ENCODE results near the gene DRAP1.

The DRAP1 gene

GRCh38 chr11:65903715-65904114, 15.5 kb upstream of the DRAP1 start:
- DNase-seq (ENCODE audit: low read depth) = no peak

GRCh38 chr11:65906602-65907001, 12.6 kb upstream of the DRAP1 start:
- DNase-seq (ENCODE audit: low read depth) = no peak

GRCh38 chr11:65907878-65908277, 11.3 kb upstream of the DRAP1 start:
- no peak for DNase-seq (ENCODE audit: low read depth)

DNA sequence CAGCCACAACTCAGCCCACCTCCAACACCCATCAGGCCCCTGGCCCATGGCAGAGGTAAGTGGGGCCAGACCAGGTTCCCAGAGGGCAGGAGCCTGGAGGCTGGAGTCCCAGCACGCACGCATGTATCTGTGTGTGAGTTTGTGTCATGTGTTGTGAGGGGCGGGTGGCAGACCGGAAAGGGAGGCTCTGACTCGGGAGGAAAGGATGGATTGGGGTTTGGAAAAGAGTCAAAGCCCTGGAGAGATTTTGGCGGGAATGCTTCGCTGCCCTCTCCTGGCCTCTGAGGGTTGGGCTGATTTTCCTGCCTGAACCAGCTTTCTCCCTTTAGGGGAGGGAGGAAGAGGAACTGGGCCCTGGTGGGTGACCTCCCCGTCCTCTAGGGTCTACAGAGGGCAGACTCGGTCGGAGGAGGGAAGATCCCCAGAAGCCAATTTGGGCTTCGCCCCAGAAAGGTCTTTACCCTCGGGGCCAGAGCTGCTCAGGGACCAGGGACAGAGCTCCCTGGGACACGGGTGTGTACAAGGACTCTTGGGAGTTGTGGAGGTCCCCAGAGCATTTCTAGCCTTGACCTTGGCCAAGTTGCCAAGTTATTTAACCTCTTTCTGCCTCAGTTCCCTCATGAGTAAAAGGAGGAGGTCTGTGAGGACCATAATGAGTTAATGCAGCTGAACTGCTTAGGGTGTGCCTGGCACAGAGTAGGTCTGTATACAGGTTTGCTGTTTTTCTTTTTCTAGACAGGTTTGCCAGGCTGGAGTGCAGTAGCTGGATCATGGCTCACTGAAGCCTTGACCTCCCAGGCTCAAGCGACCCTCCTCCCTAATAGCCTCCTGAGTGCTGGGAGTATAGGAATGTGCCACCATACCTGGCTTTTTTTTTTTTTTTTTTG, 7.3 kb upstream of the DRAP1 start:
- no peak for DNase-seq (ENCODE audit: low read depth)

DNA sequence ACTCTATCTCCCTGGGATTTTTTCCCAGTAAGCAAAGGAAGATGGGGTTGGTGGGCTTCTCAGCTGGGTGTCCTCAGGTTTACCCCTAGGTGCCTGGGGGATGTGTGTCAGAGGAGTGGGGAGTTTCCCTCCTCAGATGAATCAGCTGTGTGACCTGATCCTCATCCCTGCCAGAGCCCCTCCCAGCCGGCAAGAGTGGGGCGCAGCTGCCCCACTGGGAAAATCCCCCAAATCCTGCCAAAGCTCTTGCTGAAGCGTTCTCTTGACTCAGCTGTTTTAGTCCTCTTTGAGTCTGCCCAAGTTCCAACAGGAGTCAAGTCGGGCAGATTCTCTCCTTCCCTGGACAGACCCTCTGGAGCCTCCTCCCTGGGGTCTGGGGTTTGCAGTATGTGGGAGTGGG, 6.4 kb upstream of the DRAP1 start:
- no peak for DNase-seq (ENCODE audit: low read depth)

DNA sequence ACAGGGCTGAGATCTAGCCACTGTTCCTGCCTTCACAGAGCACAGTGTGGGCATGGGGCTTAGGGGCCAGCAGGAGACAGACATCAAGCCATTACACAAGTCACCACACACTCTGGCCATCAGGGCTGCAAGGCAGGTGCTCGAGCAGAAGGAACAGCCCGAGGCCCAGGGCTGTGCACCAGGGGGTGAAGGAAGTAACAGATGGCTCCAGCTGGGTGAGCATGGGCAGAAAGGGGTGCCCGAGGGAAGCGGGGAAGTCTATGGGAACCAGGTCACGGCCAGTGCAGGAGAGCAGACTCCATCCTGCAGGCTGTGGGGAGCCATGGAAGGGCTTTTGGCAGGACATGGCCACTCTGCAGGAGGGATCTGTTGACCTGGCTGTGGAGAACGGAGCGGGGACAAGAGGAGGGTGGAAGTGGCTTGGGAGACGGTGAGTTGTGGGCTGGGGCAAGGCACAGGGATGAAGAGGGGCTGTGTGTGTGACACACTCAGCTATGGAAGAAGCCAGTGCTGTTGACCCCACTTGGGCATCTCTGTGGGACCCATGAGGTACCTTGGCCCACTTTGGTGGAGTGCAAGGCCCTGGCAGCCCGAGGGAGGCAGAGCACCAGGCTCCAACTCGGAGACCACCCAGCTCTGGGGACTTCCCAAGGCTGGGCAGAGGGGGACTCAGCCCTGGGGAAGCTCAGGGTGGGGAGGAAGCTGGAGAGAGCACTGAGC, 4.0 kb upstream of the DRAP1 start:
- no peak for DNase-seq (ENCODE audit: low read depth)

DNA sequence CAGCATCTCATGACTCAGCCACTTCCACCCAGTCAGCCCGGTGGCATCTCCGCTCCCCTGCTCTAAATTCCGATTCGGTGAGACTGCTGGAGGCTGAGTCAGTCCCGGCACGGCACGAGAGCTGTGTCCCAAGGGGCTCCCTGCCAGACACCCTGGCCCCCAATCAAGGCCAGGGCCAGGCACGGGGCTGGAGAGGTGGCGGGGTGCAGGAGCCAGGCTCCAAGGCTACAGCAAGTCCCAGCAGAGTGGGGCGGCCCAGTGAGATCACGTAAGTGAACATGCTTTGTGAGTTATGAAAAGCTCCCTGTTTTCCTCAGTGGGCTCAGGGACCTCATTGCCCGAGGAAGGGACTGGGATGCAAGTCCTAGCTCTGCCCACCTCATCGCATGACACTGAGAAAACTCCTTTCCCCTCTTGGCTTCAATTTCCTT, 3.4 kb upstream of the DRAP1 start:
- DNase-seq (ENCODE audit: low read depth) = no peak

GRCh38 chr11:65916391-65916790, 2.8 kb upstream of the DRAP1 start:
- DNase-seq (ENCODE audit: low read depth) = no peak

DNA sequence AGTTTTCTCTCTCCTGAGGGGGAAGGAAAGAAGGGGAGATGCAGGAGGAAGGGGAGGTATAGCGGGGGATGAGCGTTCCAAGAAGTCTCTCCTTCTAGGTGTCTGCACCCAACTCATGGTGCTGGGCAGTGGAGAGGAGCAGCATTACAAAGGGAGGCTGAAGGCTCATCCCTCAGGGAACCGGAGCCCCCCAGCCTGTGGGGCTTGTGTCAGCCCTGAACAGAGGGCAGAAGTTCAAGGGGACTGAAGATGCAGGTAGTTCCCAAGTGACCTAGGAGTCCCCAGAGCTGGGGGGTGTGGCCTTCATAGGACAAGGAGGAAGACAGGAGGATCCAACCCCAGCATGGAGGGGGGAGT, 2.2 kb upstream of the DRAP1 start:
- DNase-seq (ENCODE audit: low read depth) = no peak

DNA sequence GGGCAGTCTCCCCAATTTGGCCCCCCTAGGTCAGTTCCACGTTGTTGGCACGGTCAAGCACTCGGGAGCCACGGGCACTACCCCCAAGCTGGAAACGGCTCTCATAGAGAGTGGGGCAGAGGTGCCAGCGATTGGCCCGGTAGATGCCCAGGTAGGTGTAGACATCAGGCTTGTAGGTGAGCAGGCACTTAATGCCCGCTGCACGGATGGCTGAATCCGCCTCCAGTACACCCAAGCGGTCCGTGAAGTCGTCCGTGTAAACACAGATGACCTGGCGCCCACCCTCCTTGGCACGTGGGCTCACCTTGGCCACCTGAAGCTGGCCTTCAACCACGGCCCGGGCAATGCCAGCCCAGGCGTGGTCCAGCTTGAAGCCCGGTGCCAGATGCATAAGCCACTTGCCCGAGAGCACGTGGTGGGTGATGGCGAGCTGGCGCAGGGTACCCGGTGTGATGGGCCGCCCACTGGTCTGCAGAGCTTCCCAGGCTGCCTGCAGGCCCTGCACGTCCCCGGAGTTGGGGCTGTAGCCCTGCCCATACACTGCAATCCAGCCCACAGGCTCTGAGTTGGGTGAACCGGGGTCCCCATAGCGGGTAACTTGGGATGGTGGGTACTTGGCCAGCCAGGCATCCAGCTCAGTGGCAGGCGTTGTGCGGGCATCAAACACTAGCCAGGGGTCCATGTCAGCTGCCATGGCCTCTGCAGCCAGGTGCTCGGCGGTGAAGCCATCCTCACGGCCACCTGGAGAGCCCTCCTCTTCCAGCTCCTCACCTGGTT, 1.6 kb upstream of the DRAP1 start:
- DNase-seq (ENCODE audit: low read depth) = no peak

- DNase-seq (ENCODE audit: low read depth) = no peak
Observed at GRCh38 chr11:65918211-65919140, 750 bp upstream of the DRAP1 start, which contains the start of gene C11orf68. TSS of gene C11orf68 (minus strand) at chr11:65919062. CDS start at chr11:65919031, 31 bp downstream.

GRCh38 chr11:65919573-65920371, 546 bp downstream of the DRAP1 start:
- no peak for DNase-seq (ENCODE audit: low read depth)

GRCh38 chr11:65920372-65920802, 1.2 kb downstream of the DRAP1 start:
- DNase-seq (ENCODE audit: low read depth) = no peak

- no peak for DNase-seq (ENCODE audit: low read depth)
Observed at GRCh38 chr11:65921033-65921555, 1.9 kb downstream of the DRAP1 start.

DNA sequence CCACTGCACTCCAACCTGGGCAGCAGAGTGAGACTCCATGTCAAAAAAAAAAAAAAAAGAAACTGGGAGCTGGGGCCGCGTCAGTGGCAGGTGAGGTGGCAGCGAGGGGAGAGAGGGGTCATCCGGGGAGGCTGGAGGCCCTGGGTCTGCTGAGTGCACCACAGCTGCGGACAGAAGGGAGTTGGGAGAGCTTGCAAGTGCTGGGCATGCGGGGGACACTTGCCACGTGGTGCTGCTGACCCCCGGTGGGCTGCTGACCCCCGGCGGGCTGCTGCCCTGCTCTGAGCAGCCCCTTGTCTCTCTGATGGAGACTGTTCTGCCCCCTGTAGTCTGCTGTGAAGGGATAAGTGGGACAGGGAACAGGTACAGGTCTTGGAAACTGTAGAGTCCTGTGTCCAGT, 2.6 kb downstream of the DRAP1 start:
- no peak for DNase-seq (ENCODE audit: low read depth)

GRCh38 chr11:65922565-65922964, 3.3 kb downstream of the DRAP1 start:
- DNase-seq (ENCODE audit: low read depth) = no peak

GRCh38 chr11:65925397-65925796, 6.2 kb downstream of the DRAP1 start:
- DNase-seq (ENCODE audit: low read depth) = no peak

DNA sequence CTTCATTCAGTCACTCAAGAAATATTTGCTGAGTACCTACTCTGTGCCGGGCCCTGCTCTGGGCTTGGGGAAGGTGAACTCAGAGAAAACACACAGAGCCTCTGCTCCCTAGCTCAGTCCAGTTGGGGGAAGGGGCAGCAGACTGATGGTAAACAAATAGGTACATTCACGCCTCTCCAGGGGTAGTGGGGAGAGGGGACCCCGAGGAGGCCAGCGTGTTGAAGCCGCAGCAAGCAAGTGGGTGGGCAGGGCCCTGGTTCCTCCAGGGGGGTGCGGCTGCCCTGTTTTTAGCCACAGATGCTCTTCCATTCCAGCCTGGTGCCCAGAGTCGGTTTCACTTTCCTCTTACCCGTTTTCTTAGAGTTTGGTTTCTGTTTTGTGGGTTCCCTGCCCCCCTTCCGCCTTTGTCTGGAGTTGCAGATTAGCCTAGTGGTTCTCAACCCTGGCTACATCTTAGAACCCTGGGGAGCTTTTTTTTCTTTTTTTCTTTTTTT, 8.7 kb downstream of the DRAP1 start:
- peak; percentile 41 for DNase-seq (ENCODE audit: low read depth)

DNA sequence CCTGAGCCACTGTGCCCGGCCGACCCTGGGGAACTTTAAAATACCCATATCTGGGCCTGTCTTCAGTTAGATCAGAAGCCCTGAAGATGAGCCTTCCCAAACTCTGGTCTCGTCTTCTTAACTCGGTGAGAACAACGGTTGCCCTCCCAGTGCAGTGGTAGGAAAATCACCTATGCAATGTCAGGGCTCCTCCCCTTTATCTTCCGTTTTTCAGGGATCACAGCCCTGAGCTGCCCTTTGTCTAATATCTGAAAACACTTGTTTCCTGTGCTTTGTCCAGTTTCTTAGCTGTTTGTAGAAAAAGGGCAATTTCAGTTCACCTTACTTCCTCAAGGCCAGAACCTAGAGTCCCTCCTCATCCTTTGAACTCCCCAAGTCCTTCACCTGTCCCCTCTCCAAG, 9.4 kb downstream of the DRAP1 start:
- DNase-seq (ENCODE audit: low read depth) = no peak

All from stimulated activated CD8-positive, alpha-beta memory T cell treated with anti-CD3 and anti-CD28 coated beads, Interleukin-7, amount 100 ng/mL, for 24 hours (primary cell).